HepG2 (cell line): Measurements from ENCODE around the gene ITGB5. TPM values are rescaled to one million over a fixed set of nuclear protein-coding genes. Genes with fewer than 3 reads are reported as not detected.

Experiments used
- ATAC-seq: fragments of 200-7000 bp; cut with Tn5 transposase; 3 replicates; pipeline ENCODE4 v1.9.1; 2020; ENCODE audit warnings: mild to moderate bottlenecking, moderate library complexity
- BruUV-seq: library from RNA; stranded (reverse); fragments of 400-500 nt; replicated peaks from 2 replicates; lab custom pipeline; 2021; lab: Mats Ljungman, UMichigan
- CTCF ChIA-PET: fragments of 300-600 bp; formaldehyde crosslinking; extraction: SDS; loops from one replicate; lab custom pipeline; 2021; ENCODE audit warnings: low total read pairs, inconsistent platforms, low intra/inter-chr PET ratio; lab: Yijun Ruan, JAX
- POLR2A ChIA-PET: fragments of 350-600 bp; sonication (Branson Sonifier 250); formaldehyde crosslinking; loops from one replicate; lab custom pipeline; 2020; ENCODE audit warnings: antibody characterized with exemption, inconsistent platforms; lab: Yijun Ruan, JAX
- DNase-seq: peaks from one replicate; pipeline ENCODE4 v3.0.0-alpha.2; 2015; ENCODE audit warnings: low spot score
- FAIRE-seq: peaks from 3 replicates; lab custom pipeline; 2011; peaks lifted over from hg19 to GRCh38; lab: Jason Lieb, UNC
- H2AFZ ChIP-seq: one replicate; pipeline ENCODE4 v1.6.1; 2011; ENCODE audit warnings: low read length, inconsistent platforms
- H3K27ac ChIP-seq: fragments of 300-600 bp; 3 replicates; pipeline ENCODE4 v1.8.0; 2011; ENCODE audit warnings: mixed run types, mild to moderate bottlenecking, mixed read lengths, low read length, inconsistent platforms; ENCODE audit not compliant: insufficient read depth; ENCODE audit errors: extremely low read length
- H3K27me3 ChIP-seq, 2 experiments: fragments of 200-600 bp in 1 of 2; 2 replicates in 1 of 2; 3 replicates in 1 of 2; pipeline versions ENCODE4 v1.6.0 to v1.8.0; 2011; ENCODE audit warnings: low read length in 2 of 2, mild to moderate bottlenecking in 2 of 2, moderate library complexity in 2 of 2, inconsistent platforms in 1 of 2; ENCODE audit not compliant: insufficient read depth in 2 of 2, control insufficient read depth in 1 of 2
- H3K36me3 ChIP-seq, 2 experiments: fragments of 200-600 bp in 1 of 2; replicated peaks in 1 of 2; 2 replicates in 1 of 2; 3 replicates in 1 of 2; pipeline versions ENCODE4 v1.5.1 to v1.8.0; 2011; ENCODE audit warnings: low read length in 2 of 2, inconsistent platforms in 1 of 2; ENCODE audit not compliant: insufficient read depth in 2 of 2, control insufficient read depth in 1 of 2
- H3K4me1 ChIP-seq: 2 replicates; pipeline ENCODE4 v1.5.1; 2012; ENCODE audit warnings: low read length, inconsistent platforms; ENCODE audit not compliant: insufficient read depth
- H3K4me2 ChIP-seq: 2 replicates; pipeline ENCODE4 v1.6.0; 2011; ENCODE audit warnings: low read depth, low read length, inconsistent platforms
- H3K4me3 ChIP-seq, 3 experiments: fragments of 200-600 bp in 1 of 3; sonication (generic), shearing (Covaris generic) in 1 of 3; replicated peaks in 1 of 3; 2 replicates each; pipeline ENCODE4 v1.5.1; 2011 to 2016; ENCODE audit warnings: low read length in 3 of 3, inconsistent platforms in 2 of 3, low read depth in 2 of 3, mild to moderate bottlenecking in 2 of 3, control low read depth in 1 of 3, mixed read lengths in 1 of 3; ENCODE audit not compliant: insufficient read depth in 1 of 3
- H3K79me2 ChIP-seq: one replicate; pipeline ENCODE4 v1.6.1; 2011; ENCODE audit warnings: low read length, inconsistent platforms; ENCODE audit not compliant: insufficient read depth
- H3K9ac ChIP-seq: 2 replicates; pipeline ENCODE4 v1.6.0; 2011; ENCODE audit warnings: mild to moderate bottlenecking, low read depth, low read length, inconsistent platforms; ENCODE audit not compliant: insufficient read depth
- H3K9me3 ChIP-seq: 2 replicates; pipeline ENCODE4 v1.5.1; 2012; ENCODE audit warnings: mild to moderate bottlenecking, low read length
- H4K20me1 ChIP-seq: 2 replicates; pipeline ENCODE4 v1.6.0; 2011; ENCODE audit warnings: inconsistent platforms, mild to moderate bottlenecking, low read length, moderate library complexity; ENCODE audit not compliant: insufficient read depth
- EP300 ChIP-seq, 3 experiments: sonication (generic) in 1 of 3; formaldehyde crosslinking in 1 of 3; IDR thresholded peaks; 2 replicates each; pipeline versions ENCODE4 v1.5.1 to v1.6.1; 2011 to 2020; ENCODE audit warnings: low read depth in 2 of 3, low read length in 2 of 3, borderline replicate concordance in 1 of 3, improper control_type of control experiment in 1 of 3, mild to moderate bottlenecking in 1 of 3, missing genetic modification reagents in 1 of 3, moderate library complexity in 1 of 3
- FIP1L1 ChIP-seq: fragments of 200-400 bp; formaldehyde crosslinking; IDR thresholded peaks from 2 replicates; pipeline ENCODE4 v1.6.1; 2018; ENCODE audit warnings: low read depth, mild to moderate bottlenecking, low read length, moderate library complexity, borderline replicate concordance; ENCODE audit not compliant: insufficient read depth
- HMGXB3 ChIP-seq: sonication (generic); formaldehyde crosslinking; IDR thresholded peaks from 2 replicates; pipeline ENCODE4 v1.4.0; 2020; ENCODE audit warnings: missing genetic modification reagents, borderline replicate concordance
- MTF1 ChIP-seq: sonication (generic); formaldehyde crosslinking; IDR thresholded peaks from 2 replicates; pipeline ENCODE4 v1.5.0; 2020; ENCODE audit warnings: missing genetic modification reagents
- NR2C2 ChIP-seq: sonication (generic); formaldehyde crosslinking; IDR thresholded peaks from 2 replicates; pipeline ENCODE4 v1.4.0; 2020; ENCODE audit warnings: missing genetic modification reagents, mild to moderate bottlenecking, moderate library complexity, borderline replicate concordance
- NR2F1 ChIP-seq, 2 experiments: fragments of 450-650 bp in 1 of 2; formaldehyde crosslinking in 1 of 2; IDR thresholded peaks; 2 replicates each; pipeline versions ENCODE4 v1.5.0 to v1.6.1; 2016 to 2020; ENCODE audit warnings: mild to moderate bottlenecking in 1 of 2, missing compliant biosample characterization in 1 of 2, missing genetic modification reagents in 1 of 2, moderate library complexity in 1 of 2
- RXRB ChIP-seq: IDR thresholded peaks from 2 replicates; pipeline ENCODE4 v1.6.1; 2016; ENCODE audit warnings: borderline replicate concordance, missing genetic modification reagents, missing compliant biosample characterization
- SAP130 ChIP-seq: IDR thresholded peaks from 2 replicates; pipeline ENCODE4 v1.6.1; 2016; ENCODE audit warnings: low read depth
- SOX13 ChIP-seq, 3 experiments: fragments of 450-650 bp in 1 of 3; sonication (generic) in 1 of 3; formaldehyde crosslinking in 1 of 3; IDR thresholded peaks in 2 of 3; conservative IDR thresholded peaks in 1 of 3; 2 replicates each; pipeline versions ENCODE4 v1.5.0 to v1.6.1; 2016 to 2020; ENCODE audit warnings: antibody characterized with exemption in 1 of 3, mild to moderate bottlenecking in 1 of 3, missing compliant biosample characterization in 1 of 3, missing genetic modification reagents in 1 of 3, moderate library complexity in 1 of 3
- ZC3H13 ChIP-seq: sonication (generic); formaldehyde crosslinking; IDR thresholded peaks from 2 replicates; pipeline ENCODE4 v1.8.1; 2023; ENCODE audit warnings: mild to moderate bottlenecking, missing genetic modification reagents, moderate library complexity
- ZNF570 ChIP-seq: sonication (generic); formaldehyde crosslinking; IDR thresholded peaks from 2 replicates; pipeline ENCODE4 v1.4.0; 2020; ENCODE audit warnings: mild to moderate bottlenecking, missing genetic modification reagents, borderline replicate concordance
- ZNF670 ChIP-seq: sonication (generic); formaldehyde crosslinking; IDR thresholded peaks from 2 replicates; pipeline ENCODE4 v1.8.0; 2022; ENCODE audit warnings: mild to moderate bottlenecking, missing genetic modification reagents, borderline replicate concordance
- WGBS: methylation state at CpG from one replicate; pipeline ENCODE4 v1.1.6; 2017; ENCODE audit warnings: low lambda C conversion rate; 5-methylcytosine and 5-hydroxymethylcytosine counted together
- in situ Hi-C: cut with HindIII; loops from 2 replicates; pipeline ENCODE4 v1.10.0; 2017; ENCODE audit warnings: low pct_unique_long_range_greater_than_20kb; ENCODE audit not compliant: extremely low pct_ligation_motif_present
- intact Hi-C: fragments of 100-400 bp; cut with micrococcal nuclease; formaldehyde crosslinking; loops from one replicate; pipeline ENCODE4 v1.10.0; 2022; ENCODE audit not compliant: unreplicated experiment
- polyA plus RNA-seq, 8 experiments: library from polyadenylated mRNA; depleted of rRNA in 3 of 8; stranded (reverse) in 7 of 8; unstranded in 1 of 8; fragments of >200 nt; fragmentation: Illumina TruSeq in 4 of 8; extraction: Trizol in 4 of 8; gene quantifications; 2 replicates each; pipeline versions ENCODE4 v1.2.1 to v1.2.3, GENCODE V29; 2011 to 2016; ENCODE audit warnings: low read depth in 4 of 8, missing spikeins in 1 of 8, mixed read lengths in 1 of 8; ENCODE audit not compliant: insufficient read depth in 1 of 8
- total RNA-seq, 5 experiments: library from RNA; depleted of rRNA; stranded (reverse); fragments of >200 nt; fragmentation: Illumina TruSeq; extraction: Trizol; gene quantifications; 2 replicates each; pipeline ENCODE4 v1.2.3, GENCODE V29; 2016; ENCODE audit warnings: low read depth in 1 of 5
- TF ChIP-seq, protein P1 (sequence below): sonication (generic); formaldehyde crosslinking; IDR thresholded peaks from 2 replicates; pipeline ENCODE4 v1.4.0; 2020; ENCODE audit warnings: missing genetic modification reagents
- TF ChIP-seq, protein P2 (sequence below): sonication (generic); formaldehyde crosslinking; IDR thresholded peaks from 2 replicates; pipeline ENCODE4 v1.5.0; 2020; ENCODE audit warnings: mild to moderate bottlenecking, missing genetic modification reagents, borderline replicate concordance

ITGB5 gene
- total and polyA plus RNA-seq, 2 of the 13 experiments (the other 11 are each of a cell fraction or from before 2014, with no cell fraction given), result 74.1 to 343 TPM

- intact Hi-C loops, result loop anchor here (5.0 to 10.0 kb wide), 2 partner anchors 276 to 658 kb away; no protein-coding TSS in a partner anchor
- Histone ChIP-seq H3K9me3 (no peaks in the 10 kb centered on the region), H3K4me3 (no peak overlapping the region), H3K4me2 (peak overlapping the region; percentile 18; the same call in 1 of the 2 replicates), H4K20me1 (no peaks in the 10 kb centered on the region), H3K27ac (no peak overlapping the region), H3K79me2 (no peaks in the 10 kb centered on the region), H2AFZ (no peak overlapping the region), H3K27me3 (no peaks in the 10 kb centered on the region), H3K9ac (no peak overlapping the region), H3K36me3 (no peaks in the 10 kb centered on the region), H3K4me1 (peaks cover 32% of the 10 kb centered on the region)
- FAIRE-seq (no peak), DNase-seq (peak; percentile 19), ATAC-seq (no peak; the same call in 1 of the 3 replicates)
- WGBS, result 23% methylated on average over 4 of the region's 4 CpGs
- in situ Hi-C loops, result loop anchor here (5.0 kb wide), 1 partner anchor 241 kb away; no protein-coding TSS in a partner anchor
- ChIA-PET CTCF (no interaction called here), POLR2A (no interaction called here)
- no TSS peak for BruUV-seq
- TF ChIP-seq ZNF670 (CRISPR knock-in tag) (no peak), ZNF570 (CRISPR knock-in tag) (no peak), HMGXB3 (CRISPR knock-in tag) (0 out of 2 replicates have a peak, but pooled peaks have one; percentile 29), ZC3H13 (CRISPR knock-in tag) (no peak), FIP1L1 (no peak), MTF1 (CRISPR knock-in tag) (no peak), SAP130 (CRISPR knock-in tag) (no peak), SOX13 (IDR thresholded peaks at IDR 0.05) (no peak), SOX13 (CRISPR knock-in tag; conservative IDR thresholded peaks at IDR 0.05 in 1 of 2, IDR thresholded peaks at IDR 0.05 in 1 of 2) (peak in 1 of 2 experiments; percentile 28; a peak in 1 of 4 replicates), EP300 (IDR thresholded peaks at IDR 0.05; ENCODE audit: low read depth in 2 of 2, low read length in 2 of 2) (no peak), EP300 (CRISPR knock-in tag; IDR thresholded peaks at IDR 0.05; ENCODE audit: borderline replicate concordance) (no peak), NR2F1 (CRISPR knock-in tag; IDR thresholded peaks at IDR 0.05) (peak in 1 of 2 experiments; percentile 35; a peak in 1 of 4 replicates), NR2C2 (CRISPR knock-in tag) (no peak), RXRB (CRISPR knock-in tag) (no peak)
- TF ChIP-seq, protein P1, sequence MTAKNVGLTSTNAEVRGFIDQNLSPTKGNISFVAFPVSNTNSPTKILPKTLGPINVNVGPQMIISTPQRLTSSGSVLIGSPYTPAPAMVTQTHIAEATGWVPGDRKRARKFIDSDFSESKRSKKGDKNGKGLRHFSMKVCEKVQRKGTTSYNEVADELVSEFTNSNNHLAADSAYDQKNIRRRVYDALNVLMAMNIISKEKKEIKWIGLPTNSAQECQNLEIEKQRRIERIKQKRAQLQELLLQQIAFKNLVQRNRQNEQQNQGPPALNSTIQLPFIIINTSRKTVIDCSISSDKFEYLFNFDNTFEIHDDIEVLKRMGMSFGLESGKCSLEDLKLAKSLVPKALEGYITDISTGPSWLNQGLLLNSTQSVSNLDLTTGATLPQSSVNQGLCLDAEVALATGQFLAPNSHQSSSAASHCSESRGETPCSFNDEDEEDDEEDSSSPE (CRISPR knock-in tag), result no peak
- TF ChIP-seq, protein P2, sequence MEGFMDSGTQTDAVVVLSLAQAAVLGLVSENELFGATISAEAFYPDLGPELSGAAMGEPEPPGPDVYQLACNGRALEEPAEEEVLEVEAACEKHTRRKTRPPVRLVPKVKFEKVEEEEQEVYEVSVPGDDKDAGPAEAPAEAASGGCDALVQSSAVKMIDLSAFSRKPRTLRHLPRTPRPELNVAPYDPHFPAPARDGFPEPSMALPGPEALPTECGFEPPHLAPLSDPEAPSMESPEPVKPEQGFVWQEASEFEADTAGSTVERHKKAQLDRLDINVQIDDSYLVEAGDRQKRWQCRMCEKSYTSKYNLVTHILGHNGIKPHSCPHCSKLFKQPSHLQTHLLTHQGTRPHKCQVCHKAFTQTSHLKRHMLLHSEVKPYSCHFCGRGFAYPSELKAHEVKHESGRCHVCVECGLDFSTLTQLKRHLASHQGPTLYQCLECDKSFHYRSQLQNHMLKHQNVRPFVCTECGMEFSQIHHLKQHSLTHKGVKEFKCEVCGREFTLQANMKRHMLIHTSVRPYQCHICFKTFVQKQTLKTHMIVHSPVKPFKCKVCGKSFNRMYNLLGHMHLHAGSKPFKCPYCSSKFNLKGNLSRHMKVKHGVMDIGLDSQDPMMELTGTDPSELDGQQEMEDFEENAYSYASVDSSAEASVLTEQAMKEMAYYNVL, result no peak
Measured at GRCh38 chr3:124926426-124927101, 39.4 kb upstream of the ITGB5 start.
